ENCODE measurements around the gene IER2. TPM values are rescaled to one million over a fixed set of nuclear protein-coding genes. Genes with fewer than 3 reads are reported as not detected.
A peak's percentile ranks its signal among the peaks of the same experiment; 100 is the strongest.
"Not testable (repeated sequence)": the region's sequence is repeated elsewhere in the genome, so short reads cannot be mapped to it uniquely, and the experiment has no call there.

Gene IER2
- total RNA-seq, 1 donor from 2014 or later, result 115 TPM

DNA sequence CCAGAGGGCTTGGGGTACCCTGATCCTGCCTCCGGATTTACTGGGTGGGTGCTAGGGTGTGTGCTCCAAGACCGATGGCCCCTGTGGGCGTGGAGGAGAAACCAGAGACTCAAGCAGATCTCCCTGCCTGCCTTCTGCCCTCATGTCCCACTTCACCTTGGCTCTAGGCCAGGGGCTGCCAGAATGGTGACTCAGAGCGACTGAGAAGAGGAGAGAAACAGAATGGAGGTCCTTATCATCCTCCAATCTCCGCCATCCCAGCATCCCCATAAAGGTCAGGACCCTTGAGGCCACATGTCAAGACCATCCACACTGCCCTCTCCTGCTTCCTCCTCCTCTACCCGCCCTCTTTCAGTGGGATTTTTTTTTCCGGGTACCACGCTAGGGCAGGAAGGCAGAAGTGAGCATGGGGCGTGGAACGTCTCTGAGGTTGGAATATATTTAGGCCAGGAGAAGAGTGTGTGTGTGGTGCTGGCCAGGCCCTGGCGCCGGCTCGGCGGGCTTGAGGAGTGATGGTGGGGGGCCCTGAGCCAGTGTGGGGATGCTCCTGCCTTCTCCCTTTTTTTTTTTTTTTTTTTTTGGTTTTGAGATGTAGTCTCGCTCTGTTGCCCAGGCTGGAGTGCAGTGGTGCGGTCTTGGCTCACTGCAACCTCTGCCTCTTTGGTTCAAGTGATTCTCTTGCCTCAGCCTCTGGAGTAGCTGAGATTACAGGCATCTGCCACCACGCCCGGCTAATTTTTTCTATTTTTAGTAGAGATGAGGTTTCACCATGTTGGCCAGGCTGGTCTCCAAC is 22.3 kb downstream of the IER2 start:
- Mint-ChIP-seq H3K27ac (ENCODE audit: unreplicated experiment) (peak overlapping the region; percentile 48), H3K36me3 (ENCODE audit: low read depth, unreplicated experiment) (no peaks in the 10 kb centered on the region), H3K27me3 (ENCODE audit: unreplicated experiment) (peaks cover 6% of the 10 kb centered on the region), H3K4me3 (ENCODE audit: unreplicated experiment) (no peak overlapping the region), H3K9me3 (ENCODE audit: unreplicated experiment) (no peaks in the 10 kb centered on the region), H3K4me1 (ENCODE audit: unreplicated experiment) (peaks cover 7% of the 10 kb centered on the region)
- no peak for DNase-seq (ENCODE audit: low spot score)
- TF ChIP-seq, protein P1, sequence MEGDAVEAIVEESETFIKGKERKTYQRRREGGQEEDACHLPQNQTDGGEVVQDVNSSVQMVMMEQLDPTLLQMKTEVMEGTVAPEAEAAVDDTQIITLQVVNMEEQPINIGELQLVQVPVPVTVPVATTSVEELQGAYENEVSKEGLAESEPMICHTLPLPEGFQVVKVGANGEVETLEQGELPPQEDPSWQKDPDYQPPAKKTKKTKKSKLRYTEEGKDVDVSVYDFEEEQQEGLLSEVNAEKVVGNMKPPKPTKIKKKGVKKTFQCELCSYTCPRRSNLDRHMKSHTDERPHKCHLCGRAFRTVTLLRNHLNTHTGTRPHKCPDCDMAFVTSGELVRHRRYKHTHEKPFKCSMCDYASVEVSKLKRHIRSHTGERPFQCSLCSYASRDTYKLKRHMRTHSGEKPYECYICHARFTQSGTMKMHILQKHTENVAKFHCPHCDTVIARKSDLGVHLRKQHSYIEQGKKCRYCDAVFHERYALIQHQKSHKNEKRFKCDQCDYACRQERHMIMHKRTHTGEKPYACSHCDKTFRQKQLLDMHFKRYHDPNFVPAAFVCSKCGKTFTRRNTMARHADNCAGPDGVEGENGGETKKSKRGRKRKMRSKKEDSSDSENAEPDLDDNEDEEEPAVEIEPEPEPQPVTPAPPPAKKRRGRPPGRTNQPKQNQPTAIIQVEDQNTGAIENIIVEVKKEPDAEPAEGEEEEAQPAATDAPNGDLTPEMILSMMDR (IDR thresholded peaks at IDR 0.05; ENCODE audit: unreplicated experiment), result no peak

DNA sequence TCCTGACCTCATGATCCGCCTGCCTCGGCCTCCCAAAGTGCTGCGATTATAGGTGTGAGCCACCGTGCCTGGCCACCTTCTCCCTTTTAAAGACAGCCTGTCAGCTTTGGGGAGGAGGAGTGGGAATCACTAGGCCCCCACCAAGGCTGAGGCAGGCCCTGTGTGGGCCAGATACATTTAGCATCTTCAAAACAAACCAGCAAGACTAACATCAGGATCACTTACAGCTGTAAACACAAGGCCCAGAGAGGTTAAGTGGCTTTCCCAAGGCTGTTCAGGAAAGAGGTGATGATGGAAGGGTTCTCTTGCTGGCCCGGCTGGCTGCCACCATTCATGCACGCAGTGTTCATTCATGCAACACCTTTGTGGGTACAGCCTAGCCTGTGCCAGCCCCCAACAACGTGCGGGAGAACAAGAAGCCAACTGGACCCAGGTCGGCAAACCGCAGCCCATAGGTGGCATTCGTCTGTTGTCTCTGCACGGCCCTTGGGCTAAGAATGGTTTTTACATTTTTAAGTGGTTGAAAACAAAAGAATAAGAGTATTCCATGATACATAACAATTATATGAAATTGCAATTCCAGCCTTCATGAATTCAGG is 23.0 kb downstream of the IER2 start:
- Mint-ChIP-seq H3K4me3 (ENCODE audit: unreplicated experiment) (no peak overlapping the region), H3K4me1 (ENCODE audit: unreplicated experiment) (peaks cover 2% of the 10 kb centered on the region), H3K27me3 (ENCODE audit: unreplicated experiment) (peaks cover 3% of the 10 kb centered on the region), H3K27ac (ENCODE audit: unreplicated experiment) (no peak overlapping the region), H3K9me3 (ENCODE audit: unreplicated experiment) (no peaks in the 10 kb centered on the region), H3K36me3 (ENCODE audit: low read depth, unreplicated experiment) (no peaks in the 10 kb centered on the region)
- DNase-seq (ENCODE audit: low spot score), result no peak
- TF ChIP-seq, protein P1 (IDR thresholded peaks at IDR 0.05; ENCODE audit: unreplicated experiment), result no peak

DNA sequence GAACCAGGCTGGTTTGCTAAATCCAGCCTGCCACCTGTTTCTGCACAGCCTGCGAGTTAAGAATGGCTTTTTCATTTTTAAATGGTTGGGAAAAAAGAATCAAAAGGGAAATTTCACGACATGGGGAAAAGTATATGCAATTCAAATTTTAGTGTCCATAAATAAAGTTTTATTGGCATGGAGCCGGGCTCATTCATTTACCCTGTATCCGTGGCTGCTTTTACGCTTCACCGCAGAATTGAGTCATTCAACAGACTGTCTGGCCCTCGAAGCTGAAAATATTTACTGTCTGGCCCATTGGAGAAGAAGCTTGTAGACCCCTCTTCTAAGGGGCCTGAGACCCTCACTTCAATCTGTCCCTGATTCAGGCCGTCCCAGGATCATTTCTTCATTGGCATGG is 26.1 kb downstream of the IER2 start:
- peaks cover 11% of the 10 kb centered on the region for H3K4me1 Mint-ChIP-seq (ENCODE audit: unreplicated experiment)
- peaks cover 1% of the 10 kb centered on the region for H3K27me3 Mint-ChIP-seq (ENCODE audit: unreplicated experiment)
- TF ChIP-seq, protein P1 (IDR thresholded peaks at IDR 0.05; ENCODE audit: unreplicated experiment), result no peak
- no peak overlapping the region for H3K4me3 Mint-ChIP-seq (ENCODE audit: unreplicated experiment)
- no peak for DNase-seq (ENCODE audit: low spot score)
- H3K36me3 Mint-ChIP-seq (ENCODE audit: low read depth, unreplicated experiment), result no peaks in the 10 kb centered on the region
- H3K27ac Mint-ChIP-seq (ENCODE audit: unreplicated experiment), result no peak overlapping the region
- no peaks in the 10 kb centered on the region for H3K9me3 Mint-ChIP-seq (ENCODE audit: unreplicated experiment)

DNA sequence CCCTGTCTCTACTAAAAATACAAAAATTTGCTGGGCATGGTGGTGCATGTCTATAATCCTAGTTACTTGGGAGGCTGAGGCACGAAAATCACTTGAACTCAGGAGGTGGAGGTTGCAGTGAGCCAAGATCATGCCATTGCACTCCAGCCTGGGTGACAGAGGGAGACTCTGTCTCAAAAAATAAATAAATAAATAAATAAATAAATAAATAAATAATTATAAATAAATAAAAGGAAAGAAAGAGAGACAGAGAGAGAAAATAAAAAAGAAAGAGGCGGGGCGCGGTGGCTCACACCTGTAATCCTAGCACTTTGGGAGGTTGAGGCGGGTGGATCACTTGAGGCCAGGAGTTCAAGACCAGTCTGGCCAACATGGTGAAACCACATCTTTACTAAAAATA is 27.4 kb downstream of the IER2 start:
- peaks cover 13% of the 10 kb centered on the region for H3K4me1 Mint-ChIP-seq (ENCODE audit: unreplicated experiment)
- not testable (repeated sequence) for H3K27ac Mint-ChIP-seq (ENCODE audit: unreplicated experiment); H3K36me3 Mint-ChIP-seq (ENCODE audit: low read depth, unreplicated experiment); H3K27me3 Mint-ChIP-seq (ENCODE audit: unreplicated experiment); DNase-seq (ENCODE audit: low spot score); H3K9me3 Mint-ChIP-seq (ENCODE audit: unreplicated experiment); H3K4me3 Mint-ChIP-seq (ENCODE audit: unreplicated experiment)

DNA sequence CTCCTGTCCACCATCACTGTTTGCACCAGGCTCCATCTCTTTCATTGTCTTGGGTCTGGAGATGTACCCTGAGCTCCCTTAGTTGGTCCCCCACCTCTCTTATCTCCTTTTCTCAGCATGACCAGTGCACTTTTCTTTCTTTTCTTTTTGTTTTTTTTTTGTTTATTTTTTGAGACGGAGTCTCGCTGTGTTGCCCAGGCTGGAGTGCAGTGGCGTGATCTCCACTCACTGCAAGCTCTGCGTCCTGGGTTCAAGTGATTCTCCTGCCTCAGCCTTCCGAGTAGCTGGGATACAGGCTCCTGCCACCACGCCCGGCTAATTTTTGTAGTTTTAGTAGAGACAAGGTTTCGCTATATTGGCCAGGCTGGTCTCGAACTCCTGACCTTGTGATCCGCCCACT is 28.1 kb downstream of the IER2 start:
- not testable (repeated sequence) for DNase-seq (ENCODE audit: low spot score); H3K27ac Mint-ChIP-seq (ENCODE audit: unreplicated experiment); H3K9me3 Mint-ChIP-seq (ENCODE audit: unreplicated experiment); H3K4me3 Mint-ChIP-seq (ENCODE audit: unreplicated experiment); H3K36me3 Mint-ChIP-seq (ENCODE audit: low read depth, unreplicated experiment); H3K27me3 Mint-ChIP-seq (ENCODE audit: unreplicated experiment)
- H3K4me1 Mint-ChIP-seq (ENCODE audit: unreplicated experiment), result peaks cover 13% of the 10 kb centered on the region

DNA sequence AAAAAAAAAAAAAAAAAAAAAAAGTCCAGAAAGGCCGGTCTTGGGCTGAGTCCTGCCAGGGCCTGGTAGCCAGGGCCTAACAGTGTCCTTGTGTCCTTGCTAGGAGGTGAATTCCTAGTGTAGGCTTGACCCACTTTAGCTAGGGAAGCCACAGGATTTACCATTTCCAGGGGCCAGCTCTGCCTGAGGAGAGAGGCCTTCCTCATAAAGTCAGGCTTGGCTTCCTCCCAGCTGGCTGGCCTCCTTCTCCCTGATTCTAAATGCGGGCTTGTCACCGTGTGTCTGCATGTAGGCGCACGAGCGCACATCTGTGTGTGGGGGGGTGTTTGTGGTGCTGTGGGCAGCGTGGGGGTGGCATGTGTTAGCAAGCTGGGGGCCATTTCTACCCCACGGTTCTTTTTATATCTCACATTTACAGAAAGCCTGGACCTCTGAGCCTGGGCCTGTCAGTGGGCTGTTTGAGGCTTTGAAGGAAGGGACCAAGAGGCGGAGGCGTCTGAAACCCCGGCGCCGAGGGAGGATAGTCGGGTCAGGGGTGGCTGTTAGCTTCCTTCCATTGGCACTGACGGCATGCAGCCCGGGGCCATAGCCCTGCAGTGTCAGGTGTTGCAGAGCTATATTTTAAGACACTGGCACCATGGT is 31.7 kb downstream of the IER2 start:
- H3K4me1 Mint-ChIP-seq (ENCODE audit: unreplicated experiment), result peaks cover 13% of the 10 kb centered on the region
- TF ChIP-seq, protein P1 (IDR thresholded peaks at IDR 0.05; ENCODE audit: unreplicated experiment), result no peak
- no peak for DNase-seq (ENCODE audit: low spot score)
- no peak overlapping the region for H3K4me3 Mint-ChIP-seq (ENCODE audit: unreplicated experiment)
- peaks cover 2% of the 10 kb centered on the region for H3K27me3 Mint-ChIP-seq (ENCODE audit: unreplicated experiment)
- H3K36me3 Mint-ChIP-seq (ENCODE audit: low read depth, unreplicated experiment), result no peaks in the 10 kb centered on the region
- H3K9me3 Mint-ChIP-seq (ENCODE audit: unreplicated experiment), result no peaks in the 10 kb centered on the region
- no peak overlapping the region for H3K27ac Mint-ChIP-seq (ENCODE audit: unreplicated experiment)

DNA sequence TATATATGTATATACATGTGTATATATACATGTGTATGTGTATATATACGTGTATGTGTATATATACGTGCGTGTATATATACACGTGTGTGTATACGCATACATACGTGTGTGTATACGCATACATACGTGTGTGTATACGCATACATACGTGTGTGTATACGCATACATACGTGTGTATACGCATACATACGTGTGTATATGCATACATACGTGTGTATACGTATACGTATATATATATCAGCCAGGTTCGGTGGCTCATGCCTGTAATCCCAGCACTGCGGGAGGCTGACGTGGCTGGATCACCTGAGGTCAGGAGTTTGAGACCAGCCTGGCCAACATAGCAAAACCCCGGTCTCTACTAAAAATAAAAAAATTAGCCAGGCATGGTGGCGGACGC is 34.7 kb downstream of the IER2 start:
- not testable (repeated sequence) for H3K27ac Mint-ChIP-seq (ENCODE audit: unreplicated experiment); H3K9me3 Mint-ChIP-seq (ENCODE audit: unreplicated experiment); H3K27me3 Mint-ChIP-seq (ENCODE audit: unreplicated experiment); H3K36me3 Mint-ChIP-seq (ENCODE audit: low read depth, unreplicated experiment); DNase-seq (ENCODE audit: low spot score); H3K4me3 Mint-ChIP-seq (ENCODE audit: unreplicated experiment)
- peaks cover 13% of the 10 kb centered on the region for H3K4me1 Mint-ChIP-seq (ENCODE audit: unreplicated experiment)

All from endothelial cell (in vitro differentiated cells).